Neutrophil (primary cell): ENCODE results near the gene ENTPD8.

Experiments used
- H3K27ac ChIP-seq: fragments of 200-600 bp; sonication (generic); 2 replicates; pipeline ENCODE4 v1.5.1; 2016; ENCODE audit warnings: mild to moderate bottlenecking, moderate library complexity
- H3K27me3 ChIP-seq: fragments of 200-600 bp; sonication (generic); 2 replicates; pipeline ENCODE4 v1.6.0; 2016; ENCODE audit warnings: mild to moderate bottlenecking
- H3K36me3 ChIP-seq: fragments of 200-600 bp; sonication (generic); 2 replicates; pipeline ENCODE4 v1.5.1; 2017
- H3K4me1 ChIP-seq, 2 experiments: fragments of 200-600 bp in 1 of 2; sonication (generic) in 1 of 2; 1 replicate in 1 of 2; 2 replicates in 1 of 2; pipeline versions ENCODE4 v1.5.1 to v1.6.1; 2013 to 2016; ENCODE audit warnings: low read depth in 1 of 2, low read length in 1 of 2, mild to moderate bottlenecking in 1 of 2, moderate library complexity in 1 of 2; ENCODE audit not compliant: control insufficient read depth in 1 of 2, insufficient read depth in 1 of 2
- H3K4me3 ChIP-seq, 2 experiments: fragments of 200-600 bp in 1 of 2; sonication (generic) in 1 of 2; 1 replicate in 1 of 2; 2 replicates in 1 of 2; pipeline ENCODE4 v1.5.1; 2013 to 2016; ENCODE audit warnings: low read depth in 1 of 2, low read length in 1 of 2, mild to moderate bottlenecking in 1 of 2, moderate library complexity in 1 of 2
- H3K9me3 ChIP-seq: fragments of 200-600 bp; sonication (generic); 2 replicates; pipeline ENCODE4 v1.5.1; 2016
- TF ChIP-seq, protein P1 (sequence below): fragments of 200-600 bp; sonication (generic); IDR thresholded peaks from 2 replicates; pipeline ENCODE4 v1.5.1; 2016; ENCODE audit warnings: antibody characterized with exemption

Gene ENTPD8

DNA sequence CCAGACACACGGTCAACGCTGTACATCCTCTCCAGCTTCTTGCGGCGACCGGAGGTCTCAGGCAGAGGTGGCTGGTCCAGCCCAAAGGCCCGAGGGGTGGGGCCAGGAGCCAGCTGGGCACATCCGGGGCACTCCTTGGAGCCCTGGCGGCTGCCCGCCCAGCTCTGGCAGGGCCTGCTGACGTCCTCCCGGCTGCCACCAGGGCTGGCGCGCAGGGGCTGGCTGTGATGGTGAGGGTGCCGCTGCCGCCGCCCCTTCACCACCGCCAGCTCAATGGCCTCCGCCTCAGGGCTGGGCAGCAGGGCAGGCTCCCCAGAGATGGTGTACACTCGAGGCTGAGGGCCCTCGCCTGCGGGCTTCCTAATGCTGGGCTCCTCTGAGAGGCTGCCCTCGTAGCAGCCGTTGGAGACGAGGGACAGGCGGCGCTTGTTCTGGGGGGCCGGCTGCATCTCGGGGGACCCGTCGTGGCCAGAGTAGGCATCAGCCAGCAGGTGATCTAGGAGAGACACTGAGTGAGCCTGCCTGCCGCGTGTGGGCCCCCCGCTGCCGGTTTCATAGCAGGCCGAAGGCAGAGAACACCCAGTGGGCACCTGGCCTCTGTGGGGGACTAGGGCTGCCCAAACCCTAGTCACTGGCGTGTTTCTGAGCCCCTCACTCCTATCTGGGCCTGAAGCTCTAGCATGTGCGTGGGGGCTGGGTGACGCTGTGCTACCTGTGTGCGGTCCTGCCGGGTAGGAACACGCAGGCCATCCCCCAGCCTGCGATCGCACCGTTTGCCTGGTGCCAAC lies 16.4 kb upstream of the ENTPD8 start:
- H3K27me3 ChIP-seq, result peaks cover 73% of the 10 kb centered on the region
- H3K9me3 ChIP-seq, result no peaks in the 10 kb centered on the region
- TF ChIP-seq, protein P1, sequence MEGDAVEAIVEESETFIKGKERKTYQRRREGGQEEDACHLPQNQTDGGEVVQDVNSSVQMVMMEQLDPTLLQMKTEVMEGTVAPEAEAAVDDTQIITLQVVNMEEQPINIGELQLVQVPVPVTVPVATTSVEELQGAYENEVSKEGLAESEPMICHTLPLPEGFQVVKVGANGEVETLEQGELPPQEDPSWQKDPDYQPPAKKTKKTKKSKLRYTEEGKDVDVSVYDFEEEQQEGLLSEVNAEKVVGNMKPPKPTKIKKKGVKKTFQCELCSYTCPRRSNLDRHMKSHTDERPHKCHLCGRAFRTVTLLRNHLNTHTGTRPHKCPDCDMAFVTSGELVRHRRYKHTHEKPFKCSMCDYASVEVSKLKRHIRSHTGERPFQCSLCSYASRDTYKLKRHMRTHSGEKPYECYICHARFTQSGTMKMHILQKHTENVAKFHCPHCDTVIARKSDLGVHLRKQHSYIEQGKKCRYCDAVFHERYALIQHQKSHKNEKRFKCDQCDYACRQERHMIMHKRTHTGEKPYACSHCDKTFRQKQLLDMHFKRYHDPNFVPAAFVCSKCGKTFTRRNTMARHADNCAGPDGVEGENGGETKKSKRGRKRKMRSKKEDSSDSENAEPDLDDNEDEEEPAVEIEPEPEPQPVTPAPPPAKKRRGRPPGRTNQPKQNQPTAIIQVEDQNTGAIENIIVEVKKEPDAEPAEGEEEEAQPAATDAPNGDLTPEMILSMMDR, result no peak
- peaks cover 14 to 31% of the 10 kb centered on the region in 2 experiments for H3K4me1 ChIP-seq
- no peak overlapping the region for H3K27ac ChIP-seq
- H3K36me3 ChIP-seq, result no peaks in the 10 kb centered on the region
- no peak overlapping the region for H3K4me3 ChIP-seq

DNA sequence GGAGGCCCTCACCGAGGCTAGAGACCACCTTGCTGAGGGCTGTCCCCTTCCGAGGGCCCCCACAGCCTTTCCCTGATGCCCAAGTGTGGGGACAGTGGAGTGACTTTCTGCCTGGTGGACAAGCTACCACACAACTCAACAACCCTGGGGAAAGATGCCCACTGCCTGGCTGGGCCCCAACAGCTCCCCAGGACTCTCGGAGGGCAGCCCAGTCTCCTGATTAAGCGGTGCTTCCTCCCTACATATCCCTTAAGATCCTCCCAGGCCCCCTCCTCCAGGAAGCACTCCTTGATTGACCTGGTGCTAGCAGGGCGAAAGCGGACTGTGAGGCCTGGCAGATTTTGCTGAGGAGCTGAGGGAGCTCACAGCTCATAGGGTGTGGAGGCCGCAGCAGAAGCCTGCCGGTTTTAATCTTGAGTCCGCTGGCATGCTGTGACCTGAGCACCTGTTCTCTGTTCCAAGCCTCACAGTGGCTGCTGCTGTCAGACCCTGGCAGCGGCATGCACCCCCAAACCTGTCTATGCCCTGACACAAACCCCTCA lies 15.8 kb upstream of the ENTPD8 start:
- Histone ChIP-seq H3K27me3 (peaks cover 66% of the 10 kb centered on the region), H3K36me3 (no peaks in the 10 kb centered on the region), H3K9me3 (no peaks in the 10 kb centered on the region), H3K4me3 (no peak overlapping the region), H3K27ac (no peak overlapping the region), H3K4me1 (peaks cover 14 to 29% of the 10 kb centered on the region in 2 experiments)
- TF ChIP-seq, protein P1, result no peak

- Histone ChIP-seq H3K27ac (no peak overlapping the region), H3K4me3 (no peak overlapping the region), H3K36me3 (no peaks in the 10 kb centered on the region), H3K27me3 (peaks cover 60% of the 10 kb centered on the region), H3K9me3 (no peaks in the 10 kb centered on the region), H3K4me1 (peaks cover 14 to 26% of the 10 kb centered on the region in 2 experiments)
- TF ChIP-seq, protein P1, result no peak
Measured at GRCh38 chr9:137456061-137456863, 15.1 kb upstream of the ENTPD8 start.

DNA sequence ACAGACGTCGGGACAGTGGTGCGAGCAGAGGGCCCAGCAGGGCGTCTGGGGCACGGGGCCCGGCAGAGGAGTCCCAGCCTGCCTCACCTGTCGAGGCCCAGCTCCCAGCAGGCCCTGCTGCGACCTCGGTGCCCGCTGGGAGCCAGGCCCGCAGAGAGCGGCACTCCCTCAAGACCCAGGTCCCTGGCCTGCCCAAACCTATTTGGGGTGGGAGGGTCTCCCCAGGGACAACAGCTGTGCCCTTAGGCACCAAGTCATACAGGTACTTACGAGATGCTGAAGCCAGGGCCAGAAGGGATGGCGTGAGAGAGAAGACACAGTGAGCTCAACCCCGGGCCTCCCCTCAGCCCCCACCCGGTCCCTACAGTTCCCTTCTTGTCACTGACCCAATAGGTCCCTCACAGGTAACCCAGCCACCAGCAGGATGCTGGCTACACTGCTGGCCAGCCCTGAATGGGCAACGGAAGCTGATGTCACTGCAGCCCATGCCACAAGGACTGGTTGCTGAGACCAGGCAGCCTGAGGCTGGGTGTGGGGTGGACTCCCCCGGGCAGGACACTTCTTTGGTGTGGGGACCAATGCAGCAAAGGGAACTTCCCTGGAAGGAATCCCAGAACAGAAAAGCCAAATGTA lies 14.3 kb upstream of the ENTPD8 start:
- peaks cover 14 to 26% of the 10 kb centered on the region in 2 experiments for H3K4me1 ChIP-seq
- H3K4me3 ChIP-seq, result no peak overlapping the region
- TF ChIP-seq, protein P1, result no peak
- H3K27ac ChIP-seq, result no peak overlapping the region
- H3K9me3 ChIP-seq, result no peaks in the 10 kb centered on the region
- H3K27me3 ChIP-seq, result peaks cover 52% of the 10 kb centered on the region
- H3K36me3 ChIP-seq, result no peaks in the 10 kb centered on the region

DNA sequence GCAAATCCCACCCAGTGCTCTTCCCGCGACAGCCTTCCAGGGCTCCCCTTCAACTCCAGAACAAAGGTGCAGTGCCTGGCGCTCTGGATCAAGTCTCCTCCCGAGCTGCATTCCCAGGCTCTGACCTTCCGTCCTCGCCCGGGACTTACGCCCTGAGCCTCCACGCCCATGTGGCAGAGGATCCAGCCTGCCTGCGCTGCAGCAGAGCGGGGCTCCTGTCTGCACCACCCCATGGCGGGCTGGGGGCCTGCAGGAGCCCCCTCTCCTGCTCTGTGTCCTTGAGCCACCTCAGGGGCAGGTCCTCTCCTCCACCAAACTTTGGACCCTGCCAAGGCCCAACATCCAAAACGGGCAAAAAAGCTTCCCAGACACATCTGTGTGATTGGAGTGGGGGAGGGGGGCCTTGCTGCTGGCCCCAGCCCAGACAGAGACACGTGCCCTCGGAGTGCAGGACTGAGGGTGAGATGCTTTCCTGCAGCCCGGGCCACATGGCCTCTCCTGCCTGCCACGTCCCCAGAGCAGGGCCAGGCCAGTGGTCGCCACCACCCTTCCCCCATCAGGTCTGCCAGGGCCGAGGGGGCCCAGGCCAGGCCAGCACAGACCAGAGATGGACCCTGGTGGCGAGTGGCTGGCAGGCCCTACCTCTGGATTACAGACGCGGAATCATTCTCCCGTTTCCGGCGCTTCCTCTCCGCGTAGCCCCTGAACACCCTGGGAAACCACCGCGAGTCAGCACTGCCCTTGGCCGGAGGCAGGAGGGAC lies 13.6 kb upstream of the ENTPD8 start:
- Histone ChIP-seq H3K4me3 (peak overlapping the region; percentile 71 to 72), H3K9me3 (no peaks in the 10 kb centered on the region), H3K27ac (peak overlapping the region; percentile 60), H3K27me3 (peaks cover 45% of the 10 kb centered on the region), H3K4me1 (peaks cover 18 to 31% of the 10 kb centered on the region in 2 experiments), H3K36me3 (no peaks in the 10 kb centered on the region)
- TF ChIP-seq, protein P1, result no peak
